GM21717 (cell line): ENCODE data around the gene BPNT1.
A peak's percentile ranks its signal among the peaks of the same experiment; 100 is the strongest.
"Not testable (repeated sequence)": the region's sequence is repeated elsewhere in the genome, so short reads cannot be mapped to it uniquely, and the experiment has no call there.

Source experiments
- ATAC-seq: cut with Tn5 transposase; IDR thresholded peaks from one replicate; pipeline ENCODE4 v1.9.1; 2021; ENCODE audit warnings: mild to moderate bottlenecking, moderate library complexity; ENCODE audit not compliant: unreplicated experiment

BPNT1 gene, protein sequence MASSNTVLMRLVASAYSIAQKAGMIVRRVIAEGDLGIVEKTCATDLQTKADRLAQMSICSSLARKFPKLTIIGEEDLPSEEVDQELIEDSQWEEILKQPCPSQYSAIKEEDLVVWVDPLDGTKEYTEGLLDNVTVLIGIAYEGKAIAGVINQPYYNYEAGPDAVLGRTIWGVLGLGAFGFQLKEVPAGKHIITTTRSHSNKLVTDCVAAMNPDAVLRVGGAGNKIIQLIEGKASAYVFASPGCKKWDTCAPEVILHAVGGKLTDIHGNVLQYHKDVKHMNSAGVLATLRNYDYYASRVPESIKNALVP

DNA sequence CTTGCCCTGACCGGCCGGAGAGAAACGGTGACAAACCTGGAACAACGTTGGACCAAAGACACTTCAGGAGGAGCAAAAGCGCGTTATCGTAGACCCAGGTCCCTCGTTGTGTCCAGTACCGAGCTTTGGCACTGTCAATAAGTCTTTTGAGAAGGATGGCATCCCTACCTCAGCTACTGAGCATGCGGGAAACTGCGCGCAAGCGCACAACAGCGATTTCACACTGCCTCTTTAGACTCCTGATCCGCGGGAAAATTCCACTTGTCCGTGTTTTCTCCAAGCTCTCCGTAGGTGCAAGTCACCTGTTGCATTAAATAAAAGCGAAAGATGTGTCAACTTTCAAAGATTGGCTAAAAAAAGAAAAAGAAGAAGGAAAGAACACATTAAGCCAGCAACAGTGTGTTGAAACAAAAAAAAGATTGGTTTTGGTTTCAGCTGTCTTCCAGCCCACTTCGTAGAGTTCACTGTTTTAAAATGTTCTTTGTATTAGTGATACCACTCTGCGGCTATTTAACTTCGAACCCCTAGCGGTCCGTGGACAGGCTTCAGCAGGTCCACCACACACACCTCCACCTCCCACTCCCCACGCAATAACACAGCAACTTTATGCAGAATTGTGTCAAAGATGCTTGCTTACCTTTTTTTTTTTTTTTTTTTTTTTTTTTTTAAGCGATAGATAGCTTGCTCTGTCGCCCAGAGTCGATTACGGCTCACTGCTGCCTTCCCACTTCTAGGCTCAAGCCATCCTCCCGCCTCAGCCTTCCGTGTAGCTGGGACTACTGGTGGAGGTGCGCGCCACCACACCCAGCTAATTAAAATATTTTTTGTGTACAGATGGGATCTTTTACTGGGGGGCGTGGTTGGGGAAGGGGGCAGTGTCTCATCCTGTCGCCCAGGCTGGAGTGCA is at the start of gene BPNT1:
Gene BPNT1 (minus strand): TSS at position 139 of the 907 bp plus-strand sequence. CDS start 9,942 bp downstream, outside the sequence.
- peak; percentile 70 for ATAC-seq

- ATAC-seq = no peak
Observed at GRCh38 chr1:220137019-220137786, 47.6 kb upstream of the BPNT1 start.

GRCh38 chr1:220135755-220136154 is 46.2 kb upstream of the BPNT1 start:
- no peak for ATAC-seq

GRCh38 chr1:220129479-220130210 is 40.1 kb upstream of the BPNT1 start:
- ATAC-seq = no peak

- no peak for ATAC-seq
Observed at GRCh38 chr1:220127076-220127475, 37.5 kb upstream of the BPNT1 start.

- ATAC-seq = no peak
Observed at GRCh38 chr1:220124542-220124941, 35.0 kb upstream of the BPNT1 start.

- no peak for ATAC-seq
Observed at GRCh38 chr1:220123889-220124288, 34.3 kb upstream of the BPNT1 start.

DNA sequence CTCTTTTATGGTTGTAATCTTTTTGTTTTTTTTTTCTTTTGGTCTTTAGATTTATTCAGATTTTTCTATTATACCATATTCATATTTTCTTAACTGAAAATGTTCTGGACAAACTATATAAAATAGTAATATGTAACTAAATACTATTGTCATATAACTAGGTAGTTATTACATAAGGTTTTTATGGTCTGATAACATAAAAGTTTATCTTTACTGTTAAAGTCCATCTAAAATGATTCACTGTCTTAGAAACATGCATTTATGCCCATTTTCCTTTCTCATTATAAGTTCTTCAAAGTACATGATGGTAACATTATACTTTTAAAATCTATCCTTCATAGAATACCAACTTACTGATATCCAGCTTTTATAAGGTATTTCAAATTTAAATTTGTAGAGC is 33.5 kb upstream of the BPNT1 start:
- ATAC-seq = no peak

DNA sequence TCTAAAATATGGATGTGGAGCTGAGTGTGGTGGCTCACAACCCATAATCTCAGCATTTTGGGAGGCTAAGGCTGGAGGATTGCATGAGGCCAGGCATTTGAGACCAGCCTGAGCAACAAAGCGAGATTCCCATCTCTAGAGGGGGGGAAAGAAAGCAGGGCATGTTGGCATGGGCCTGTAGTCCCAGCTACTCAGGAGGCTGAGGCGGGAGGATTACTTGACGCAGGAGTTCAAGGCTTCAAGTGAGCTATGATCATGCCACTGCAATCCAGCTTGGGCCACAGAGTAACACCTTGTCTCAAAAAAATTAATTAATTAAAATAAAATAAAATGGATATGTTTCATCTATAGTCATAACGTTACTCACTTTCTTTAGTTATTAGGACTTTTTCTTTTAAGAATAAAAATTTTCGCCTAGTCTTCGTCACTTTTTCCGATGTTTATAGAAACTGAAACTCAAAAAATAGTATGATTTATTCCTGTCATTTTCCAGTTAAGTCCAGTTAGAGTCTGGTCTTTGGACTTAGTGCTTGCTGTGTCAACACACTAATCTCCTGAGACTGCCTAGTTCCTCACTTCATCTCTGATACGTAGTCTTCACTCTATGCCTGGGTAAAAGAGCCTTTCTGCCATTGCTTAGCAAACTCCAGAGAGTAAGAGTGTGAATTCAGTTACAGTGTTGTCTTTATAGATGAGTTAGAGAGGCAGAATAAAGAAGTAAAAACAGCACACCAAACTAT is 32.4 kb upstream of the BPNT1 start:
- no peak for ATAC-seq

DNA sequence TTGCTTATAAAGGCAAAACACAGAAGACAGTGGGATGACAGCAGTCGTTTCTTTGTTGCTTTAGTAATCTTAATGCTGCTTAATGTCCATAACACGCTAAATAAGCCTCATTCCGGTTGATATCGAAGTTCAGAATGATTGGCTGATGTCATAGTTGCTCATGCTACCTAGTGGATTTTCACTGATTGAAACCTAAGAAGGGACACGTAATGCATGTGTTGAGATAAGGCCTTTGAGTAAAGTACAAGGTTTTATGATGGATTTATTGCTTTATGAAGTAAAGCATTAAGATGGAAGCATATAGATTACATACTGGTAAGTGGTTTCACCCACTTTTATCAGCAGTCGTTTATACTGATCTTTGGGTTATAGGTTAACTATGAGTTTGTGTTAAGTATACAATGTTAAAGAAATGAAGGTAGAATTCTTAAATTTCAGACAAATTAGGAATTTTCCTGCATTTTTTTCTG is 29.5 kb upstream of the BPNT1 start:
- ATAC-seq = no peak

- no peak for ATAC-seq
Observed at GRCh38 chr1:220113136-220113695, 23.6 kb upstream of the BPNT1 start.

DNA sequence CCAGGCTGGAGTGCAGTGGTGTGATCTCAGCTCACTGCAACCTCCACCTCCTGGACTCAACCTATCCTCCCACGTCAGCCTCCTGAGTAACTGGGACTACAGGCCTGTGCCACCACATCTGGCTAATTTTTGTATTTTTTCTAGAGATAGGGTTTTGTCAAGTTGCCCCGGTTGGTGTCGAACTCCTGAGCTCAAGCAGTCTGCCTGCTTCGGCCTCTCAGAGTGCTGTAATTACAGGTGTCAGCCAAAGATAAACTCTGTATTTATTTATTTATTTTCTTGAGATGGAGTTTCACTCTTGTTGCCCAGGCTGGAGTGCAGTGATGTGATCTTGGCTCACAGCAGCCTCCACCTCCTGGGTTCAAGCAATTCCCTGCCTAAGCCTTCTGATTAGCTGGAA is 23.0 kb upstream of the BPNT1 start:
- ATAC-seq = not testable (repeated sequence)

- not testable (repeated sequence) for ATAC-seq
Observed at GRCh38 chr1:220110473-220110872, 20.9 kb upstream of the BPNT1 start.

DNA sequence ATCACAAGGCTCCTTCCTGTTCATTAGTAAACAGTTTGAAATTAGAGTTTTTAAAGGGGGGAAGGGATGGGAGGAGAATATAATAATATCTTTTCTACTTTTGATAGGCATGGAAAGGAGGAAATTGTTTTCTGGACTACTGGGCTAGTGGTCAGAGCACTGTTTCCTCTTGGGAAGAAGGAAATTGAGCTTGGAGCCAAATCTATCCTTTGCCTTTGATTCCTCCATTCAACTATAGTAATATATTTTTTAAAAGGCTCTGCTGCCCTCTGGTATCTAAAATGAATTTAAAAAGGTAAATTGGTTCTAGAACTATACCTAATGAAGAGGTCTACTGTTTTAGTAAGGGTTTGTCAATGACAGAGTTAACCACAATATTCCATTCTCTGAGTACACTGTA is 10.2 kb upstream of the BPNT1 start:
- no peak for ATAC-seq

DNA sequence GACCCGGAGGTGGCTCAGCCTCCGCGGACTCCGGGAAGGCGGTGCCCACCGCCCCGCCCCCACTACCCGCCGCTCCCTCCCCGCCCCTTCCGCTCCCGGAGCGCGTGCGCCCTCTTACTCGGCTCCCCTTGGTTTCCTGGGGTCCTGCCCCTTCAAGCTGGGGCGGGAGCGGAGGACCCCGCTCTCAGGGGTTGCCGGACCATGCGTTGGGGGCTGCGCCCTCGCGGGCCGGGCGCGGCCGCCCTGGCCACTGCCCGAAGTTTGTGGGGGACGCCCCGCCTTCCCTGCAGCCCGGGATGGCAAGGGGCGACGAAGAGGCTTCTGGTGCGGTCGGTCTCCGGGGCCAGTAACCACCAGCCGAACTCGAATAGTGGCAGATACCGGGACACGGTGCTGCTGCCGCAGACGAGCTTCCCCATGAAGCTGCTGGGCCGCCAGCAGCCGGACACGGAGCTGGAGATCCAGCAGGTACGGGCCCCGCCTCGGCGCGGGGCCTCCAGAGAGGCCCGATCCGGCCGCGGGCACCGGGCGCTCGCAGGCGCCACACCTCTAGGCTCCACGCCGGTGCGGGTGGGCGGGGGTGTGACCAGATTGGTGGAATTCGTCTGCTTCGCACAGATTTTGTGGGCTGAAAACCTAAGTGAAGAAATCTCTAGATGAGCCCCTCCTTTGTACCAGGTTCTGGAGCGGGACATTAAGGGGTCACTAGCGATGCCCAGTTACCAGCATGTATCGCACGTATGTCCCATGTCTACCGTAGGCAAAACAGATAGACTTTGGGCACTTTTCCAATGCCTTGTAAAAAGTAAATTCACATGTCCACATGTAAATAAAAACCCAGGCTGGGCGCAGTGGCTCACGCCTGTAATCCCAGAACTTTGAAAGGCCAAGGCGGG is 4.7 kb upstream of the BPNT1 start, which contains the start of gene IARS2:
Gene IARS2 (plus strand): TSS at position 117 of the 896 bp plus-strand sequence. CDS start 85 bp downstream, at position 202.
- peak; percentile 44 for ATAC-seq

GRCh38 chr1:220093361-220094015 is 3.9 kb upstream of the BPNT1 start:
- ATAC-seq = peak; percentile 2

GRCh38 chr1:220092694-220093093 is 3.1 kb upstream of the BPNT1 start:
- no peak for ATAC-seq

DNA sequence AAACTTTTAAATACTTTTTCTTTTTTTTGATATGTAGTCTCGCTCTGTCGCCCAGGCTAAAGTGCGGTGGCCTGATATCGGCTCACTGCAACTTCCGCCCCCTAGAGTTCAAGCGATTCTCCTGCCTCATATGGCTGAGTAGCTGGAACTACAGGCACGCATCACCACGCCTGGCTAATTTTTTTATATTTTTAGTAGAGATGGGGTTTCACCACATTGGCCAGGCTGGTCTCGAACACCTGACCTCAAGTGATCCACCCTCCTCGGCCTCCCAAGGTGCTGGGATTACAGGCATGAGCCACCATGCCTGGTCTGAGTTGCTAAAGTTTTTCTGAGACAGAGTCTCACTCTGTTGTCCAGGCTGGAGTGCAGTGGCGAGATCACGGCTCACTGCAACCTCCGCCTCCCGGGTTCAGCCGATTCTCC is 3.3 kb downstream of the BPNT1 start:
- peak; percentile 46 for ATAC-seq
